Measurements from ENCODE around the gene DNAH14. TPM values are rescaled to one million over a fixed set of nuclear protein-coding genes. Genes with fewer than 3 reads are reported as not detected.

Gene DNAH14
- total and polyA plus RNA-seq, 2 of the 8 experiments (the other 6 are each of a cell fraction or from before 2014, with no cell fraction given) = 8.4 to 40.7 TPM

GRCh38 chr1:224897529-224898327 is 31.7 kb upstream of the DNAH14 start:
- no peaks in the 10 kb centered on the region for H4K20me1 ChIP-seq (replicated peaks in 1 of 2; ENCODE audit: control insufficient read depth in 1 of 2, insufficient read depth in 2 of 2, low read length in 2 of 2)
- no peak overlapping the region for H4K91ac ChIP-seq (replicated peaks; ENCODE audit: insufficient read length, low read length)
- no peak overlapping the region for H2BK15ac ChIP-seq (ENCODE audit: low read length)
- no peaks in the 10 kb centered on the region for H3K27me3 ChIP-seq (replicated peaks in 1 of 4; ENCODE audit: control insufficient read depth in 3 of 4, extremely low read depth in 1 of 4, insufficient read depth in 3 of 4, low read length in 3 of 4)
- H3K4me2 ChIP-seq (ENCODE audit: insufficient read depth in 1 of 2, low read depth in 2 of 2, low read length in 2 of 2) = no peak overlapping the region
- H3K36me3 ChIP-seq (ENCODE audit: control insufficient read depth in 2 of 4, insufficient read depth in 4 of 4, low read length in 3 of 4) = no peaks in the 10 kb centered on the region
- no peak overlapping the region for H2BK20ac ChIP-seq (ENCODE audit: low read length)
- DNase-seq (ENCODE audit: low read depth in 1 of 2, low spot score in 2 of 2) (no peak), FAIRE-seq (no peak)
- H3K9ac ChIP-seq (replicated peaks in 1 of 4; ENCODE audit: extremely low read depth in 1 of 4, low read depth in 3 of 4, low read length in 3 of 4) = no peak overlapping the region
- no peak overlapping the region for H2AFZ ChIP-seq (ENCODE audit: low read length)
- H3K56ac ChIP-seq (replicated peaks; ENCODE audit: insufficient read length, low read depth, low read length) = no peak overlapping the region
- H3K4me1 ChIP-seq (replicated peaks in 1 of 4; ENCODE audit: control insufficient read depth in 3 of 4, insufficient read depth in 4 of 4, low read length in 3 of 4) = no peaks in the 10 kb centered on the region
- no peak overlapping the region for H3K4ac ChIP-seq (replicated peaks; ENCODE audit: insufficient read length, low read depth, low read length)
- H3K27ac ChIP-seq (ENCODE audit: low read depth, low read length) = no peak overlapping the region
- H2AK5ac ChIP-seq (ENCODE audit: low read depth, low read length) = no peak overlapping the region
- H4K8ac ChIP-seq (ENCODE audit: extremely low read depth, insufficient read depth, low read length) = no peak overlapping the region
- H3K23ac ChIP-seq (ENCODE audit: insufficient read length) = no peak overlapping the region
- no peaks in the 10 kb centered on the region for H3K9me3 ChIP-seq (ENCODE audit: insufficient read depth in 2 of 2, low read depth in 1 of 2, low read length in 1 of 2)
- no peaks in the 10 kb centered on the region for H3K23me2 ChIP-seq (ENCODE audit: low read depth, low read length)
- WGBS, 2 experiments (ENCODE audit: extremely low coverage in 1 of 2, insufficient coverage in 1 of 2, insufficient read length in 1 of 2, insufficient replicate concordance in 2 of 2, low coverage in 1 of 2, low lambda C conversion rate in 2 of 2, missing lambda C conversion rate in 1 of 2) = 68% methylated on average over 1 of the region's 1 CpG; no CpG with 5 or more reads in 1 of the 2 experiments
- POLR2A ChIA-PET (ENCODE audit: partially characterized antibody) = interaction anchor here (0.7 kb wide), 1 partner anchor 14 kb away, joined by 3 read pairs; no protein-coding TSS in a partner anchor
- CTCF ChIA-PET (ENCODE audit: partially characterized antibody) = interaction anchor here (0.7 to 6.3 kb wide), 8 partner anchors 11 to 384 kb away, joined by 3 to 65 read pairs (median 4); no protein-coding TSS in a partner anchor
- no peaks in the 10 kb centered on the region for H3K79me1 ChIP-seq (ENCODE audit: low read depth, low read length)
- no peak overlapping the region for H2BK120ac ChIP-seq (replicated peaks; ENCODE audit: low read depth, low read length)
- no peaks in the 10 kb centered on the region for H3K79me2 ChIP-seq (ENCODE audit: control insufficient read depth in 1 of 2, insufficient read depth in 2 of 2, low read length in 2 of 2)
- H3K14ac ChIP-seq (ENCODE audit: insufficient read length) = no peak overlapping the region
- no peak overlapping the region for H3K4me3 ChIP-seq (ENCODE audit: extremely low read depth in 1 of 4, insufficient read depth in 2 of 4, low read depth in 3 of 4, low read length in 4 of 4)
- no peak overlapping the region for H2BK5ac ChIP-seq (ENCODE audit: low read depth, low read length)
- no peak overlapping the region for H4K5ac ChIP-seq (ENCODE audit: insufficient read length, low read depth, low read length)
- H3K18ac ChIP-seq (ENCODE audit: extremely low read depth, low read length) = no peak overlapping the region
- no peak overlapping the region for H2BK12ac ChIP-seq (ENCODE audit: low read depth, low read length)
- TF ChIP-seq HDAC2 (IDR thresholded peaks at IDR 0.05; ENCODE audit: borderline replicate concordance in 1 of 2, low read depth in 2 of 2, low read length in 2 of 2) (no peak), RNF2 (IDR thresholded peaks at IDR 0.05; ENCODE audit: borderline replicate concordance, low read depth, low read length, missing control alignments, poor library complexity, severe bottlenecking) (no peak), RXRA (IDR thresholded peaks at IDR 0.05; ENCODE audit: insufficient read depth, low read depth, low read length) (no peak), SIX5 (IDR thresholded peaks at IDR 0.05; ENCODE audit: low read depth, low read length) (no peak), RBBP5 (IDR thresholded peaks at IDR 0.05; ENCODE audit: borderline replicate concordance, low read depth, low read length) (no peak), NRF1 (IDR thresholded peaks at IDR 0.05; ENCODE audit: low read depth, low read length) (no peak), TBP (IDR thresholded peaks at IDR 0.05; ENCODE audit: low read depth, low read length) (no peak), CBX8 (IDR thresholded peaks at IDR 0.05; ENCODE audit: borderline replicate concordance, low read depth, low read length) (no peak), BCL11A (IDR thresholded peaks at IDR 0.05; ENCODE audit: low read depth in 2 of 2, low read length in 2 of 2) (no peak), EZH2 (IDR thresholded peaks at IDR 0.05; ENCODE audit: low read depth, low read length, severe bottlenecking) (no peak), SP2 (IDR thresholded peaks at IDR 0.05; ENCODE audit: low read length) (no peak), SUZ12 (IDR thresholded peaks at IDR 0.05; ENCODE audit: low read length) (no peak)

Data from H1 (cell line).